H1 (cell line): ENCODE measurements around the gene TMEM255B. TPM values are rescaled to one million over a fixed set of nuclear protein-coding genes. Genes with fewer than 3 reads are reported as not detected.
"Not testable (repeated sequence)": the region's sequence is repeated elsewhere in the genome, so short reads cannot be mapped to it uniquely, and the experiment has no call there.

ENCODE experiments used
- CTCF ChIA-PET: fragments of 300-600 bp; sonication (Branson Sonifier 250); formaldehyde crosslinking; loops from one replicate; lab custom pipeline; 2021; ENCODE audit not compliant: partially characterized antibody; lab: Charles Lee
- POLR2A ChIA-PET: fragments of 300-600 bp; sonication (Branson Sonifier 250); formaldehyde crosslinking; loops from one replicate; lab custom pipeline; 2021; ENCODE audit warnings: inconsistent platforms; ENCODE audit not compliant: partially characterized antibody; lab: Charles Lee
- DNase-seq, 2 experiments: peaks; one replicate each; pipeline versions ENCODE4 v3.0.0 to v3.0.0-alpha.2; 2010 to 2022; ENCODE audit warnings: low spot score in 2 of 2, low read depth in 1 of 2, mixed read lengths in 1 of 2
- FAIRE-seq: peaks from 2 replicates; lab custom pipeline; 2011; peaks lifted over from hg19 to GRCh38; lab: Jason Lieb, UNC
- H2AFZ ChIP-seq: 2 replicates; pipeline ENCODE4 v1.8.1; 2012; ENCODE audit warnings: low read length, inconsistent platforms
- H2AK5ac ChIP-seq: 2 replicates; pipeline ENCODE4 v1.6.1; 2013; ENCODE audit warnings: low read depth, low read length
- H2BK120ac ChIP-seq: replicated peaks from 2 replicates; pipeline ENCODE3; 2013; ENCODE audit warnings: low read depth, low read length, inconsistent platforms
- H2BK12ac ChIP-seq: 2 replicates; pipeline ENCODE4 v1.6.1; 2013; ENCODE audit warnings: low read depth, low read length
- H2BK15ac ChIP-seq: 2 replicates; pipeline ENCODE4 v1.6.1; 2013; ENCODE audit warnings: low read length
- H2BK20ac ChIP-seq: 2 replicates; pipeline ENCODE4 v1.6.1; 2013; ENCODE audit warnings: low read length
- H2BK5ac ChIP-seq: 2 replicates; pipeline ENCODE4 v1.6.1; 2013; ENCODE audit warnings: low read depth, low read length
- H3K14ac ChIP-seq: 2 replicates; pipeline ENCODE4 v1.6.1; 2013; ENCODE audit warnings: inconsistent platforms; ENCODE audit not compliant: insufficient read length
- H3K18ac ChIP-seq: 2 replicates; pipeline ENCODE4 v1.6.1; 2013; ENCODE audit warnings: low read length; ENCODE audit errors: extremely low read depth
- H3K23ac ChIP-seq: 2 replicates; pipeline ENCODE4 v1.6.1; 2013; ENCODE audit warnings: inconsistent platforms; ENCODE audit not compliant: insufficient read length
- H3K23me2 ChIP-seq: 2 replicates; pipeline ENCODE4 v1.6.1; 2013; ENCODE audit warnings: low read depth, low read length
- H3K27ac ChIP-seq: 2 replicates; pipeline ENCODE4 v1.6.1; 2011; ENCODE audit warnings: low read depth, low read length, inconsistent platforms
- H3K27me3 ChIP-seq, 4 experiments: replicated peaks in 1 of 4; 1 replicate in 1 of 4; 2 replicates in 3 of 4; pipeline versions ENCODE4 v1.6.1 to v1.8.1; 2011 to 2013; ENCODE audit warnings: low read length in 3 of 4, mild to moderate bottlenecking in 3 of 4, inconsistent platforms in 2 of 4, mixed read lengths in 2 of 4, moderate library complexity in 1 of 4; ENCODE audit not compliant: control insufficient read depth in 3 of 4, insufficient read depth in 3 of 4; ENCODE audit errors: extremely low read depth in 1 of 4
- H3K36me3 ChIP-seq, 4 experiments: 2 replicates each; pipeline versions ENCODE4 v1.6.1 to v1.8.1; 2011 to 2013; ENCODE audit warnings: mild to moderate bottlenecking in 4 of 4, low read length in 3 of 4, moderate library complexity in 2 of 4, control low read depth in 1 of 4, inconsistent platforms in 1 of 4; ENCODE audit not compliant: insufficient read depth in 4 of 4, control insufficient read depth in 2 of 4
- H3K4ac ChIP-seq: replicated peaks from 2 replicates; pipeline ENCODE3; 2013; ENCODE audit warnings: low read length, low read depth, mixed read lengths, inconsistent platforms; ENCODE audit not compliant: insufficient read length
- H3K4me1 ChIP-seq, 4 experiments: replicated peaks in 1 of 4; 1 replicate in 1 of 4; 2 replicates in 3 of 4; pipeline versions ENCODE4 v1.6.1 to v1.8.1; 2011 to 2013; ENCODE audit warnings: low read length in 3 of 4, inconsistent platforms in 2 of 4, mixed read lengths in 1 of 4; ENCODE audit not compliant: insufficient read depth in 4 of 4, control insufficient read depth in 3 of 4
- H3K4me2 ChIP-seq, 2 experiments: 2 replicates each; pipeline versions ENCODE4 v1.6.1 to v1.8.1; 2011 to 2013; ENCODE audit warnings: low read depth in 2 of 2, low read length in 2 of 2, control low read depth in 1 of 2, inconsistent platforms in 1 of 2, mild to moderate bottlenecking in 1 of 2; ENCODE audit not compliant: insufficient read depth in 1 of 2
- H3K4me3 ChIP-seq, 4 experiments: fragments of 200-600, 300-600 bp in 1 of 4; sonication (generic), shearing (Covaris generic), sonication (Bioruptor Twin) in 1 of 4; 2 replicates each; pipeline versions ENCODE4 v1.5.1 to v1.8.1; 2011 to 2016; ENCODE audit warnings: low read length in 4 of 4, low read depth in 3 of 4, control low read depth in 2 of 4, inconsistent platforms in 2 of 4, mild to moderate bottlenecking in 2 of 4, mixed read lengths in 1 of 4, moderate library complexity in 1 of 4; ENCODE audit not compliant: insufficient read depth in 2 of 4; ENCODE audit errors: extremely low read depth in 1 of 4
- H3K56ac ChIP-seq: replicated peaks from 2 replicates; pipeline ENCODE3; 2013; ENCODE audit warnings: low read depth, mild to moderate bottlenecking, mixed read lengths, low read length, inconsistent platforms; ENCODE audit not compliant: insufficient read length
- H3K79me1 ChIP-seq: 2 replicates; pipeline ENCODE4 v1.6.1; 2013; ENCODE audit warnings: low read depth, low read length, control low read depth
- H3K79me2 ChIP-seq, 2 experiments: 2 replicates each; pipeline versions ENCODE4 v1.6.1 to v1.8.1; 2012 to 2013; ENCODE audit warnings: low read length in 2 of 2, mild to moderate bottlenecking in 2 of 2, inconsistent platforms in 1 of 2; ENCODE audit not compliant: insufficient read depth in 2 of 2, control insufficient read depth in 1 of 2
- H3K9ac ChIP-seq, 4 experiments: replicated peaks in 1 of 4; 1 replicate in 1 of 4; 2 replicates in 3 of 4; pipeline versions ENCODE4 v1.6.1 to v1.8.1; 2011 to 2013; ENCODE audit warnings: low read depth in 3 of 4, low read length in 3 of 4, control low read depth in 2 of 4, mild to moderate bottlenecking in 2 of 4, moderate library complexity in 2 of 4, inconsistent platforms in 1 of 4; ENCODE audit errors: extremely low read depth in 1 of 4
- H3K9me3 ChIP-seq, 2 experiments: 2 replicates each; pipeline versions ENCODE4 v1.6.1 to v1.8.1; 2012 to 2013; ENCODE audit warnings: mild to moderate bottlenecking in 2 of 2, moderate library complexity in 2 of 2, control low read depth in 1 of 2, inconsistent platforms in 1 of 2, low read depth in 1 of 2, low read length in 1 of 2, mixed read lengths in 1 of 2; ENCODE audit not compliant: insufficient read depth in 2 of 2
- H4K20me1 ChIP-seq, 2 experiments: replicated peaks in 1 of 2; 2 replicates each; pipeline versions ENCODE3 to v1.8.1; 2011 to 2013; ENCODE audit warnings: inconsistent platforms in 2 of 2, low read length in 2 of 2, mild to moderate bottlenecking in 1 of 2; ENCODE audit not compliant: insufficient read depth in 2 of 2, control insufficient read depth in 1 of 2
- H4K5ac ChIP-seq: 2 replicates; pipeline ENCODE4 v1.6.1; 2013; ENCODE audit warnings: low read length, low read depth, mixed read lengths, inconsistent platforms; ENCODE audit not compliant: insufficient read length
- H4K8ac ChIP-seq: 2 replicates; pipeline ENCODE4 v1.8.0; 2013; ENCODE audit warnings: mild to moderate bottlenecking, moderate library complexity, low read length, inconsistent platforms; ENCODE audit not compliant: insufficient read depth; ENCODE audit errors: extremely low read depth
- H4K91ac ChIP-seq: replicated peaks from 2 replicates; pipeline ENCODE3; 2013; ENCODE audit warnings: low read length, mixed read lengths, inconsistent platforms; ENCODE audit not compliant: insufficient read length
- CHD2 ChIP-seq: IDR thresholded peaks from 2 replicates; pipeline ENCODE4 v1.6.1; 2012; ENCODE audit warnings: low read length, improper control_type of control experiment
- SP1 ChIP-seq: IDR thresholded peaks from 2 replicates; pipeline ENCODE4 v1.6.1; 2011; ENCODE audit warnings: low read depth, low read length
- SP4 ChIP-seq: IDR thresholded peaks from 2 replicates; pipeline ENCODE4 v1.6.1; 2012; ENCODE audit warnings: low read length, inconsistent platforms
- WGBS, 2 experiments: shearing (Covaris generic) in 1 of 2; methylation state at CpG; one replicate each; pipeline versions ENCODE4 v1.1.6 to v1.1.7; 2013 to 2015; ENCODE audit warnings: low lambda C conversion rate in 2 of 2, mixed read lengths in 2 of 2, inconsistent platforms in 1 of 2, low coverage in 1 of 2, missing lambda C conversion rate in 1 of 2; ENCODE audit not compliant: insufficient replicate concordance in 2 of 2, insufficient coverage in 1 of 2, insufficient read length in 1 of 2; ENCODE audit errors: extremely low coverage in 1 of 2, missing lambda C conversion rate in 1 of 2; 5-methylcytosine and 5-hydroxymethylcytosine counted together
- polyA plus RNA-seq, 7 experiments: library from polyadenylated mRNA; depleted of rRNA in 3 of 7; stranded (reverse) in 5 of 7; unstranded in 2 of 7; fragments of >200 nt in 5 of 7; fragments of 200-250 nt in 2 of 7; gene quantifications; 1 replicate in 5 of 7; 2 replicates in 1 of 7; 4 replicates in 1 of 7; pipeline versions ENCODE4 v1.2.1 to v1.2.3, GENCODE V29; 2011 to 2013; ENCODE audit warnings: missing spikeins in 2 of 7, mixed read lengths in 2 of 7
- total RNA-seq: library from RNA; stranded (reverse); fragmentation: NEBNext Ultra II Directional; extraction: Animal tissue kit (Norgen Biotek cat#: 25700); gene quantifications from 2 replicates; pipeline ENCODE4 v1.2.1, GENCODE V29; 2021

The TMEM255B gene
- total and polyA plus RNA-seq, 2 of the 8 experiments (the other 6 are each of a cell fraction or from before 2014, with no cell fraction given): 3.4 to 4.4 TPM

DNA sequence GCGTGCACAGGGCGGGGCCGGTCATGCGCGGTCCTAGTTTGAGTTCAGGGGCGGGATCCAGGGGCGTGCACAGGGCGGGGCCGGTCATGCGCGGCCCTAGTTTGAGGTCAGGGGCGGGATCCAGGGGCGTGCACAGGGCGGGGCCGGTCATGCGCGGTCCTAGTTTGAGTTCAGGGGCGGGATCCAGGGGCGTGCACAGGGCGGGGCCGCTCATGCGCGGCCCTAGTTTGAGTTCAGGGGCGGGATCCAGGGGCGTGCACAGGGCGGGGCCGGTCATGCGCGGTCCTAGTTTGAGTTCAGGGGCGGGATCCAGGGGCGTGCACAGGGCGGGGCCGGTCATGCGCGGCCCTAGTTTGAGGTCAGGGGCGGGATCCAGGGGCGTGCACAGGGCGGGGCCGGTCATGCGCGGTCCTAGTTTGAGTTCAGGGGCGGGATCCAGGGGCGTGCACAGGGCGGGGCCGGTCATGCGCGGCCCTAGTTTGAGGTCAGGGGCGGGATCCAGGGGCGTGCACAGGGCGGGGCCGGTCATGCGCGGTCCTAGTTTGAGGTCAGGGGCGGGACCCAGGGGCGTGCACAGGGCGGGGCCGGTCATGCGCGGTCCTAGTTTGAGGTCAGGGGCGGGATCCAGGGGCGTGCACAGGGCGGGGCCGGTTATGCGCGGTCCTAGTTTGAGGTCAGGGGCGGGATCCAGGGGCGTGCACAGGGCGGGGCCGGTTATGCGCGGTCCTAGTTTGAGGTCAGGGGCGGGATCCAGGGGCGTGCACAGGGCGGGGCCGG is 33.5 kb upstream of the TMEM255B start:
- not testable (repeated sequence) for H3K23ac ChIP-seq, H2BK5ac ChIP-seq, H3K56ac ChIP-seq, DNase-seq, H3K4me1 ChIP-seq, H3K4me3 ChIP-seq, H3K23me2 ChIP-seq, FAIRE-seq, H2AK5ac ChIP-seq, H2AFZ ChIP-seq, H3K14ac ChIP-seq, H4K20me1 ChIP-seq, H3K4ac ChIP-seq, H3K27me3 ChIP-seq, H3K79me2 ChIP-seq, H4K5ac ChIP-seq, H4K91ac ChIP-seq, H4K8ac ChIP-seq, H2BK120ac ChIP-seq, H3K79me1 ChIP-seq, H2BK20ac ChIP-seq, H3K18ac ChIP-seq, H3K27ac ChIP-seq, H2BK12ac ChIP-seq, H2BK15ac ChIP-seq, H3K9ac ChIP-seq, H3K36me3 ChIP-seq
- ChIA-PET CTCF (interaction anchor here (1.0 to 1.3 kb wide), 8 partner anchors 17 to 386 kb away, joined by 3 to 11 read pairs (median 4); no protein-coding TSS in a partner anchor), POLR2A (interaction anchor here (1.2 kb wide), 2 partner anchors 58 to 59 kb away, joined by 3 to 4 read pairs; partner anchors contain the start of gene GRK1)
- no CpG with 5 or more reads among the region's 75 CpGs for WGBS, 2 experiments
- H3K9me3 ChIP-seq: peaks cover 0 to 12% of the 10 kb centered on the region in 2 experiments; a peak in 1 of 4 replicates
- 0 out of 4 replicates have a peak overlapping the region, but pooled peaks of 1 of the 2 experiments have one; percentile 0 for H3K4me2 ChIP-seq
- TF ChIP-seq SP1: peak; percentile 87
- TF ChIP-seq CHD2: peak; percentile 61; the same call in 1 of the 2 replicates
- peak; percentile 99 for TF ChIP-seq SP4
